Vagina (tissue), 2 donors: ENCODE data around the gene SNAPC5.

Source experiments
- CTCF ChIP-seq, 3 experiments: fragments of 450-650 bp in 2 of 3; fragments of 200-600 bp in 1 of 3; sonication (generic) in 1 of 3; IDR thresholded peaks; one replicate each; pipeline ENCODE4 v1.5.1; 2017 to 2019; ENCODE audit warnings: antibody characterized with exemption in 3 of 3, mild to moderate bottlenecking in 2 of 3, moderate library complexity in 2 of 3
- POLR2A ChIP-seq, 2 donors: fragments of 450-650 bp; IDR thresholded peaks; one replicate each; pipeline ENCODE4 v1.6.1; 2017; ENCODE audit warnings: antibody characterized with exemption in 2 of 2, mild to moderate bottlenecking in 2 of 2, moderate library complexity in 2 of 2

GRCh38 chr15:66489179-66489791 is 8.3 kb downstream of the SNAPC5 start:
- TF ChIP-seq CTCF (IDR thresholded peaks at IDR 0.05) (no peak), POLR2A (IDR thresholded peaks at IDR 0.05) (no peak)
